Testis (tissue), 3 donors: ENCODE results near the gene ANKRD17. TPM values are rescaled to one million over a fixed set of nuclear protein-coding genes. Genes with fewer than 3 reads are reported as not detected.

Source experiments
- DNase-seq: peaks from one replicate; pipeline ENCODE4 v3.0.0-alpha.2; 2019
- H3K27ac ChIP-seq, 2 donors: fragments of 200-600 bp; sonication (generic); one replicate each; pipeline ENCODE4 v1.5.1; 2019
- H3K27me3 ChIP-seq: fragments of 200-600 bp; sonication (generic); one replicate; pipeline ENCODE4 v1.5.1; 2019
- H3K36me3 ChIP-seq: fragments of 200-600 bp; sonication (generic); one replicate; pipeline ENCODE4 v1.5.1; 2017; ENCODE audit warnings: low read depth; ENCODE audit errors: missing control alignments
- H3K4me1 ChIP-seq: fragments of 200-600 bp; sonication (generic); one replicate; pipeline ENCODE4 v1.5.1; 2019
- H3K4me3 ChIP-seq, 2 donors: fragments of 200-600 bp; sonication (generic); one replicate each; pipeline ENCODE4 v1.5.1; 2017 to 2019
- H3K9me3 ChIP-seq: fragments of 200-600 bp; sonication (generic); one replicate; pipeline ENCODE4 v1.5.1; 2017
- CTCF ChIP-seq, 3 experiments: fragments of 450-650 bp in 2 of 3; fragments of 200-600 bp in 1 of 3; sonication (generic) in 1 of 3; IDR thresholded peaks; one replicate each; pipeline ENCODE4 v1.5.1; 2016 to 2019; ENCODE audit warnings: antibody characterized with exemption in 3 of 3, mild to moderate bottlenecking in 2 of 3, moderate library complexity in 1 of 3
- POLR2A ChIP-seq: fragments of 450-650 bp; IDR thresholded peaks from one replicate; pipeline ENCODE4 v1.6.1; 2017; ENCODE audit warnings: antibody characterized with exemption, mild to moderate bottlenecking, moderate library complexity
- WGBS, 2 donors: methylation state at CpG; one replicate each; pipeline ENCODE4 v1.1.5; 2018; 5-methylcytosine and 5-hydroxymethylcytosine counted together
- intact Hi-C: fragments of 100-400 bp; cut with DNase I; formaldehyde crosslinking; loops from one replicate; pipeline ENCODE4 v1.15.1; 2023; ENCODE audit warnings: low total_unique reads
- polyA plus RNA-seq: library from polyadenylated mRNA; stranded (reverse); fragments of 350-450 nt; fragmentation: Illumina TruSeq; extraction: RNeasy Lipid Tissue Mini Kit (QIAGEN cat#74804); gene quantifications from one replicate; pipeline ENCODE4 v1.2.3, GENCODE V29; 2014; ENCODE audit warnings: low read depth, low replicate concordance; ENCODE audit not compliant: insufficient read depth
- total RNA-seq, 2 donors: library from RNA; depleted of rRNA; stranded (reverse); fragments of >200 nt; gene quantifications; one replicate each; pipeline ENCODE4 v1.2.3, GENCODE V29; 2016

ANKRD17 gene
- total and polyA plus RNA-seq, 3 donors from 2014 or later, result 26.9 to 78.3 (median 68.9) TPM

GRCh38 chr4:73069338-73070073 is 189.1 kb downstream of the ANKRD17 start, which contains the start of gene COX18:
Gene COX18 (minus strand): TSS chr4:73069716. CDS start chr4:73069649, 67 bp downstream.
- WGBS, 2 donors, result 0% methylated on average over 5 to 46 of the region's 62 CpGs

GRCh38 chr4:73068491-73069337 is 189.9 kb downstream of the ANKRD17 start:
- peak overlapping the region; percentile 87 to 89 for H3K27ac ChIP-seq
- no peaks in the 10 kb centered on the region for H3K36me3 ChIP-seq
- no peaks in the 10 kb centered on the region for H3K9me3 ChIP-seq
- 0% methylated on average over 27 of the region's 27 CpGs for WGBS, 2 donors
- intact Hi-C loops, result loop anchor here (1.0 kb wide), 1 partner anchor 191 kb away; no protein-coding TSS in a partner anchor
- H3K27me3 ChIP-seq, result no peaks in the 10 kb centered on the region
- DNase-seq, result no peak
- no peak for TF ChIP-seq CTCF (IDR thresholded peaks at IDR 0.05)
- no peak for TF ChIP-seq POLR2A
- H3K4me1 ChIP-seq, result peaks cover 20% of the 10 kb centered on the region
- H3K4me3 ChIP-seq, result peak overlapping the region; percentile 91 to 93

More at GRCh38 chr4:73069338-73070073, 189.1 kb downstream of the ANKRD17 start, which contains the start of gene COX18:
- intact Hi-C loops, result loop anchor here (1.0 kb wide), 1 partner anchor 190 kb away; no protein-coding TSS in a partner anchor
- H3K4me1 ChIP-seq, result peaks cover 20% of the 10 kb centered on the region
- H3K36me3 ChIP-seq, result no peaks in the 10 kb centered on the region
- peak; percentile 98 for DNase-seq
- peak within 1 kb of the TSS; percentile 91 to 93 for H3K4me3 ChIP-seq
- no peak for TF ChIP-seq CTCF (IDR thresholded peaks at IDR 0.05)
- peak; percentile 24 for TF ChIP-seq POLR2A
- no peaks in the 10 kb centered on the region for H3K27me3 ChIP-seq
- no peaks in the 10 kb centered on the region for H3K9me3 ChIP-seq
- H3K27ac ChIP-seq, result peak within 1 kb of the TSS; percentile 87 to 89

GRCh38 chr4:73067971-73068394 is 190.6 kb downstream of the ANKRD17 start:
- H3K4me1 ChIP-seq, result peaks cover 20% of the 10 kb centered on the region
- no peaks in the 10 kb centered on the region for H3K9me3 ChIP-seq
- no peaks in the 10 kb centered on the region for H3K27me3 ChIP-seq
- H3K4me3 ChIP-seq, result peak overlapping the region; percentile 91 to 93
- WGBS, 2 donors, result 28 to 37% methylated on average over 4 of the region's 4 CpGs
- DNase-seq, result no peak
- no peaks in the 10 kb centered on the region for H3K36me3 ChIP-seq
- no peak for TF ChIP-seq CTCF (IDR thresholded peaks at IDR 0.05)
- TF ChIP-seq POLR2A, result no peak
- peak overlapping the region; percentile 87 to 89 for H3K27ac ChIP-seq
- intact Hi-C loops, result no loop called here

- Histone ChIP-seq H3K9me3 (no peaks in the 10 kb centered on the region), H3K4me1 (peaks cover 20% of the 10 kb centered on the region), H3K27ac (no peak overlapping the region), H3K36me3 (no peaks in the 10 kb centered on the region), H3K4me3 (no peak overlapping the region), H3K27me3 (no peaks in the 10 kb centered on the region)
- no peak for DNase-seq
- intact Hi-C loops, result no loop called here
- TF ChIP-seq POLR2A (no peak), CTCF (IDR thresholded peaks at IDR 0.05) (no peak)
- WGBS, 2 donors, result 87 to 90% methylated on average over 2 of the region's 2 CpGs
These were observed 191.7 kb downstream of the ANKRD17 start for GRCh38 chr4:73066928-73067327.
